Measurements from ENCODE around the gene RNF183.

DNA sequence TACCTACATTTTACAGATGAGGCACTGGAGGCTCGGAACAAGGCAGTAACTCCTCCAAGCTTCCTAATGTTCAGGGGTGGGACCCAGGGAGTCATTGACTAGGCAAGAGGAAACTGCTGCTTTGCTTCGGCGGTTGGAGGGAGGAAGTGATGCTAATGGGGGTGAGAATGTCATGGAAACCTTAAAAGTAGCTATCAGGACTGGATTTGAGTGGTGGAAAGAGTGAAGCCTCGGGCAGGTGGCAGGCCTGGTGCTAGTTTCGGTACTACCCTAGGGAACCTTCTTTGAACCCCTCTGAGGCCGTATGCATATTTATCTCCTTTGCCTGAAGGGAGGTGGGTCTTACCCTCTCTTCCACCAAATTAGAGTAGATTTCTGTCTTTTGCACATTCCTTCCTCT lies 47.8 kb upstream of the RNF183 start:
- TF ChIP-seq, protein P1, sequence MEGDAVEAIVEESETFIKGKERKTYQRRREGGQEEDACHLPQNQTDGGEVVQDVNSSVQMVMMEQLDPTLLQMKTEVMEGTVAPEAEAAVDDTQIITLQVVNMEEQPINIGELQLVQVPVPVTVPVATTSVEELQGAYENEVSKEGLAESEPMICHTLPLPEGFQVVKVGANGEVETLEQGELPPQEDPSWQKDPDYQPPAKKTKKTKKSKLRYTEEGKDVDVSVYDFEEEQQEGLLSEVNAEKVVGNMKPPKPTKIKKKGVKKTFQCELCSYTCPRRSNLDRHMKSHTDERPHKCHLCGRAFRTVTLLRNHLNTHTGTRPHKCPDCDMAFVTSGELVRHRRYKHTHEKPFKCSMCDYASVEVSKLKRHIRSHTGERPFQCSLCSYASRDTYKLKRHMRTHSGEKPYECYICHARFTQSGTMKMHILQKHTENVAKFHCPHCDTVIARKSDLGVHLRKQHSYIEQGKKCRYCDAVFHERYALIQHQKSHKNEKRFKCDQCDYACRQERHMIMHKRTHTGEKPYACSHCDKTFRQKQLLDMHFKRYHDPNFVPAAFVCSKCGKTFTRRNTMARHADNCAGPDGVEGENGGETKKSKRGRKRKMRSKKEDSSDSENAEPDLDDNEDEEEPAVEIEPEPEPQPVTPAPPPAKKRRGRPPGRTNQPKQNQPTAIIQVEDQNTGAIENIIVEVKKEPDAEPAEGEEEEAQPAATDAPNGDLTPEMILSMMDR (IDR thresholded peaks at IDR 0.05), result no peak
- no peak for TF ChIP-seq POLR2A (IDR thresholded peaks at IDR 0.05)
